ENCODE data around the gene WDR45B.

The WDR45B gene

DNA sequence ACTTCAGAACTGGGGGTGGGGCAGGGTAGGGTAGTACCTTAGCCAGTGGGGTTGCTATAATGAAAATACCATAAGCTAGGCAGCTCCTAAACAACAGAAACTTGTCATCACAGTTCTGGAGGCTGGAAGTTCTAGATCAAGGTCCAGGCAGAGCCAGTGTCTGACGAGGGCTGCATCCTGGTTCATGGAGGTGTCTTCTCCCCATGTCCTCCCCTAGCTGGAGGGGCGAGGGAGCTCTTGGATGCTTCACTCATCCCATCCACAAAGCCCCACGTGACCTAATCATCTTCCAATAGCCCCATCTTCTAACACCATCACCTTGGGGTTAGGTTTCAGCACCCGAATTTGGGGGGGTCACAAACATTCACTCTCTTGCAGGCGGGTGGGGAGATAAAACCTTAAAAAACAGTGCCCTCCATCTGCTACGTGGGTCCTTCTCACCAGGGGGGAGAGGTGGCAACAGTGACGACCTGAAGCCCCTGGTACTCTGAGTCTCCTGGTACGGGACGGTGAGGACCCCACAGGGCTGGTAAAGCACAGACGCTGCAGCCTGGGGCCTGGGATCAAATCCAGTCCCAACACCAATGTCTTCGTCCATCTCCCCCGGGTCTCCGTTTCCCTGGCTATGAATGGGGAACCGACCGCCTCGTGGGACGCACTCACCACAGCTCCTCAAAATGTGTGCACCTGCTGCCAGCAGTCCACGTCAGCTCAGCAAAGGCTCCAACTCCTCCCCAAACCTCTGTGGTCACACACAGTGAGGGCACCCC is 27.4 kb upstream of the WDR45B start:
- DNase-seq = no peak

DNA sequence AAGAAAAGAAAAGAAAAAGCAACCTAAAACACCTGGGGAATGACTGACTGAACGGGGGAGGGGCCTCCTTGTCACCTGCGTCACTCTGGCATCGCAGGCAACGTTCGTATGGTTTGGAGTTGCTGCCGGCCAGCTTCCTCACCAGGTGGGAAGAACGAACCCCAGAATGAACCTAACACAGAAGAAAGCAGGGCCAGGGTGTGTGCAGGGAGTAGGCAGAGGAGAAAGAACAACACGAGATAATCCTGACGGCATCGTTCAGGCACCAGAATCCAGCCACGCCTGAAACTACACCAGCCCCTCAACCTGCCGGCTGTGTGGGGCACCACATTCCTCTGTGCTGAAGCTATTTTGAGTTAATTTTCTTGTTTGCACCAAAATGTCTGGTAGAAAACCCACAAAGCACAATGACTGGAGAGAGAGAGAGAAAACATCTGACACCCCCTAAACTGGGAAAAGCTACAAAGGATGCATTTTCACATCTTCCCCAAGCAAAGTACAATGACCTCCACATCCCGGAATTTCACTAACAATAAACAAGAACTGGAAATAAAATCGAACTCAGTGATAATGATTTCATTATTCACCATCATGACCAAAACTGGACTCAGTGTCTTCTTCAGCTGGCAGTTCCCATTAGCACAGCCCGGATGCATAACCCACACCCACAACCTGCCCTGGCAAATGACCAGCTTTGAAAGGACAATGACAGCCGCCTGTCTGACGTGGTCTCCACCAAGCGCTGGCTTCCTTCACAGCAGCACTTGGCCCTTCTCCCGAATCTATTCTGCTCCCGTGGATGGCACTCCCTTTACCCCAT is 26.6 kb upstream of the WDR45B start:
- no peak for DNase-seq

DNA sequence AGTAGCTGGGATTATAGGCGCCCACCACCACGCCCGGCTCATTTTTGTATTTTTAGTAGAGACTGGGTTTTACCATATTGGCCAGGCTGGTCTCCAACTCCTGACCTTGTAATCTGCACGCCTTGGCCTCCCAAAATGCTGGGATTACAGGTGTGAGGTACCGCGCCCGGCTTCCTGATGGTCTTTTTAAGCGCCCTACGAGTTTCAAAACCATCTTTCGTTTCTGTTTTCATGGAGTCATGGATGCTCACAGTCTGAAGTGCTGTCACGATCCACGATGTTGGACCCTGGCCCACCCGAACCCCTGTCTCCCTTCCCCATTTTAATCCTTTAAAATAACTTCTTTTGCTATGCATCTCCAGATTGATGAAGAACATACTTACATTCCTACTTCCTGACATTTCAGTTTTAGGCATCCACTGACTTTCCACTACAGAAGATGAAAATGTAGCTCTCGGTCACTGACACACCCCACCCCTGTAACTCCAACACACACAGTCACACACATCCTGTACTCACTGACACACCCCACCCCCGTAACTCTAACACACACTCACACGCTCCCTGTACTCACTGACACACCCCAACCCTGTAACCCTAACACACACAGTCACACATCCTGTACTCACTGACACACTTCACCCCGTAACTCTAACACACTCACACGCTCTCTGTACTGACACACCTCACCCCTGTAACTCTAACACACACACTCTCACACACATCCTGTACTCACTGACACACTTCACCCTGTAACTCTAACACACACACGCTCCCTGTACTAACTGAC is 22.6 kb upstream of the WDR45B start:
- no peak for DNase-seq

DNA sequence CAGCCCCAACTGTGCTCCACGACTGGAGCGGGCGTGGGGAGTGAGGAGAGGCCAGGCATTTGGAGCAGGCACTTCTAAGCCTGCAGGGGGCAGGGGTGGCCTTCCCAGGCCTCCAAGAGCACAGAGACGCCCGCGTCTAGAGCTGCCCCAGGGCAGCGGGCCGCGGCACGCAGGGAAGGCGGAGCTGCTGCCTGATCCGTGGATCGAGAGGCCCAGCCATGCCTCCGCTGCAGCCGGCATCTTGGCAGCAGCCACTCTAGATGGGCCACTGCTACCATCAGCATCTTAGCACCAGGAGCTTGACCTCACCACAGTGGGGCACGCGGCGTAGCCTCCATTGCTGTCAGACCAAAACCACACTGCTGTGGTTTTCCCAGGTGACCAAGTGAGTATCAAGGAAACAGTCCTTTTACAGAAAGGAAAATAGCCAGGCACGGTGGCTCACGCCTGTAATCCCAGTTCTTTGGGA is 20.4 kb upstream of the WDR45B start:
- DNase-seq = peak; percentile 93

DNA sequence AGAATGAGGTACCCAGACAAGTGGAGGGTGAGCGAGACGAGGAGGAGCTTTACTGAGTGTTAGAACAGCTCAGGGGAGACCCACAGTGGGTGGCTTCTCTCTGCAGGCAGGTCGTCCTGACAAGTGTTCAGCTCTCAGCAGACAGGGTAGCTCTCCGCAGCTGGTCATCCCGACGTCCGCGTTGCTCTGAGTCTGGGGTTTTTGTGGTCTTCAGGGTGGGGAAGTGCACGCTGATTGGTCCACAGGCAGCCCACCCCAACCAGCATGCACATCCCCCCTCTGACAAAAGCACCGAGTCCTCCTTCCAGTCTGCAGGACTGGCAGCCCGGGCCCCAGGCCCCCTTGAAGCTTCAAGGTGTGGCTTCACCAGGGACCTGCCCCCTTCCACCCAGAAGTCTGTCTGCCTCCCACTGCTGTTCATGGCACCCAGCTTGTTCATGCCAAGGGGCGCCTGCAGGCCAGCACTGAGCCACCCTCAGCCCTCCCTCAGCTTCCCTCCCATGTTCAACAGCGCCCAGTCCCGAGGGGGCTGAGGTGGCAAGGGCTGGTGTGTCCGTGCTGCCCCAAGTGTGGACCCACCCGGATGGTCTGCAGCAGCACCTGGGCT is 19.9 kb upstream of the WDR45B start:
- DNase-seq = no peak

DNA sequence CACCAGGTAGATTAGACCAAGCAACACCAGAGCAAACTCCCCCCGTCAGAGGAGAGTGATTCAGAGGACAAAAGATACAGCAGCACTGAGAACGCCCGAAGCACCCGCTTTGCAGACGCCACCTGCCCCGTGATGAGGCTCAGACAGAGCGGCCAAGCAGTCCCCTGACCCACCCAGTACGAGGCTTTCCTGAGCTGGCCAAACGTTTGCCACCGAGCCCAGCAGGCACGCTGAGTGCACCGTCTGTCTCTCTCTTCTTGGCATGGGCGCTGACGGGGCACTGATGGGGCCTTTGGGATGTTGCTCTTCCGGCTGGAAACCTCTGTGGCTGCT is 19.4 kb upstream of the WDR45B start:
- no peak for DNase-seq

DNA sequence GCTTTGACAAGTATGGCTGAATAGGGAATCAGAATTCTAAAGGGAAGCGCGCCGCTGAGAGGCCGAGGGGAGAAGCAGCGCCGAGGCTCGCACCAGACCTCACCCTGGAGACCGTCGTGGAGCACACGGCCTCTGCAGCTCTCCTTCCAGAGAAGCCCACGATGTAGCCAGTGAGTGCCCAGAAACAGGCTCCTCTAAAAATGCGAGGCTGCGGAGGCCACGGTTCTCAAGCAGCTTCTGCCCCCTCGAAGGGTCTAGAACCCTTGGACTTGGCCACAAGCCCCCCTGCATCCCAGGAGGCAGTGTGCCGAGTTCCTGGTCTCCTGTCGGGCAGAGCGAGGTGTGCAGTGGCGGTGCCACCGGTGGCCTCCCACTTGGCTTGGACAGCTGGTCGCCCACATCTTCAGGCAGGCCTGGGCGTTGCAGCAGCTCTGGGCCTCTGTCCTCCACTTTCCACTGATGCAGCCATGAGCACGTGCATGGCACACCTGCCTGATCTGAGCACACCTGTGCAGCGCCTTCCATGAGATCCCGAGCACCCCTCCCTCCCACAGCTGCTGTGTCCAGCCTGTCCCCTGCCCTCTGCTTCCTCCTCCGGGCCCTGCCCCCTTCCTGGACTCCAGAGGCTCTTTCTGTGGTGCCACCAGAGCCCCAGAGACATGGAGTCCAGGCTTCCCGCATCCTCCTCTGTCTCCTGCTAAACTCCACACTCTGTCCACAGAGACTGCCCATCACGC is 18.9 kb upstream of the WDR45B start:
- DNase-seq = no peak

DNA sequence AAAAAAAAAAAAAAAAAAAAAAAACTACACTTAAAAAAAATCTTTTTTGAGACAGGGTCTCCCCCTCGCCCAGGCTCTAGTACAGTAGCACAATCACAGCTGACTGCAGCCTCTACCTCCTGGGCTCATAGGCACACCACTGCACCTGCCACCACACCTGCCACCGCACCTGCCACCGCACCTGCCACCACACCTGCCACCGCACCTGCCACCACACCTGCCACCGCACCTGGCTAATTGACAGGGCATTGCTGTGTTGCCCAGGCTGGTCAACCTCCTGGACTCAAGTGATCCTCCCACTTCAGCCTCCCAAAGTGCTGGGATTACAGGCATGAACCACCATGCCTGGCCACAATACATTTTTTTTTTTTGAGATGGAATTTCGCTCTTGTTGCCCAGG is 17.6 kb upstream of the WDR45B start:
- DNase-seq = no peak

DNA sequence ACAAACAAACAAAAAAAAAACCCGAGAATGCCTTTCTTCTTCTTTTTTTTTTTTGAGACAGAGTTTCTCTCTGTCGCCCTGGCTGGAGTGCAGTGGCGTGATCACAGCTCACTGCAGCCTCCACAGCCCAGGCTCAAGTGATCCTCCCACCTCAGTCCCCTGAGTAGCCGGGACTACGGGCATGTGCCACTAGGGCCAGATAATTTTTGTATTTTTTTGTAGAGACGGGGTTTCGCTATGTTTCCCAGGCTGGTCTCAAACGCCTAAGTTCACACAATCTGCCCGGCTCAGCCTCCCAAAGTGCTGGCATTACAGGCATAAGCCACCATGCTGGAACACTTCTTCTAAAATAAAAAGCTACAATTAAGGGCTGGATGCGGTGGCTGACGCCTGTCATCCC is 17.0 kb upstream of the WDR45B start:
- no peak for DNase-seq

DNA sequence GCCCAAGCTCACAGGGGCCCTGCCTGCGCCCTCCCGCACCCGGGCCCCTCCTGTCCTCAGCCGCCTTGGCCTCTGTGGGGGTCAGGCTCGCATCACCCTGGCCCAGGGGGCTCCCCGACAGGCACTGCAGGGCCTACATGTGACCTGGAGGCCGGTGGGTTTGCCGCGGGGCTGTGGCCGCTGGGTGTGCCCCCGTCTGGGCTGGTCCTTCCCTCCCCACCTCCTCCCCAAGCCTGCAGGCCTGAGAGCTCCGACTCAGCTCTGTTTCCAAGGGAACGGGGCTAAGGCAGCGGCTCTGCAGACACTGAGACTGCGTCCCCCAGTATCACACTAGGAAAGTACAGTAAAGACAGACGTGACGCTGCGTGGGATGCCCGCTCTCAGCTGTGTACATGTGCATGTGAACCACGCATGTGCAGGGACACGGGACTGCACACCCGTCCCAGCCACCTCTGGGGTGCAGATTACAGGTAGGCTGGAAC is 16.5 kb upstream of the WDR45B start:
- DNase-seq = no peak

DNA sequence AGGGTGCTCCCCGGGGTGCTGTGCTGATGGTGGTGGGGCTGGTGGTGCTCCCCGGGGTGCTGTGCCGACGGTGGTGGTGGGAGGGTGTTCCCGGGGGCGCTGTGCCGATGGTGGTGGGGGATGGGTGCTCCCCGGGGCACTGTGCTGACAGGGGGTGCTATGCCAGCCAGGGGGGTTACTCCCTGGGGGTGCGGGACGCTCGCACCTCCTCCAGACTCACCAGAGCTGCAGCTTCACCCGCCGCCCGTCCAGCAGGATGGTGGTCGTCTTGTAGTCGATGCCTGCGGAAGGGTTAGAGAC is 16.0 kb upstream of the WDR45B start:
- no peak for DNase-seq

DNA sequence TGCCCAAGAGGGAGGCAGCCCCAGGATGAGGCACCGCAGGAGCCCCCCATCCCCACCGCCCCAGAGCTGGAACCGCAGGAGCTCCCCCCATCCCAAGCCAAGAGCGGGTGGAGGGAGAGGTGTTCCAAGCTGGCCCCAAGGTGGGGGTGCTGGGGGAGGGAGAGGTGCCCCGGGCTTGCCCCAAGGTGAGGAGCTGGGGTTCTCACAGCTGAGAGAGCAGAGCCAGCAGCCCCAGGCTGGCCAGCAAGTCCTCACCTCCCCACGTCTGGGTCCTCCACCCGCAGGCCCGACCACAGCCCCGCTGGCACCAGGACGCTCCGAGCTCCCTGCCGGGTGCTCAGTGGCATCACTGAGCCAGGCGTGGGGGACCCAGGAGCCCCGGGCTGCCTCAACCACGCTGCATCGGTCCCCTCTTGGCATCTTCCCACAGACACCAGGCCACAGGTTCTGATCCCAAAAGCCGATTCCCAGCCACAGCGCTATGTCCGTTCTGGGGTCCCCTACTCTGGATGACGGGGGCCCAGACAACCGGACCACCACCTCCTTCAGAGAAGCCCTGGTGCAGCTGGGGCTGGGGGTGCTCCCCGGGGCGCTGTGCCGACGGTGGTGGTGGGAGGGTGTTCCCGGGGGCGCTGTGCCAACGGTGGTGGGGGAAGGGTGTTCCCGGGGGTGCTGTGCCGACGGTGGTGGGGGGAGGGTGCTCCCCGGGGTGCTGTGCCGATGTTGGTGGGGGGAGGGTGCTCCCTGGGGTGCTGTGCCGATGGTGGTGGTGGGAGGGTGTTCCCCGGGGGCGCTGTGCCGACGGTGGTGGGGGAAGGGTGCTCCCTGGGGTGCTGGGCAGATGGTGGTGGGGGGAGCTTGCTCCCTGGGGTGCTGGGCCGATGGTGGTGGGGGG is 15.4 kb upstream of the WDR45B start:
- DNase-seq = no peak

DNA sequence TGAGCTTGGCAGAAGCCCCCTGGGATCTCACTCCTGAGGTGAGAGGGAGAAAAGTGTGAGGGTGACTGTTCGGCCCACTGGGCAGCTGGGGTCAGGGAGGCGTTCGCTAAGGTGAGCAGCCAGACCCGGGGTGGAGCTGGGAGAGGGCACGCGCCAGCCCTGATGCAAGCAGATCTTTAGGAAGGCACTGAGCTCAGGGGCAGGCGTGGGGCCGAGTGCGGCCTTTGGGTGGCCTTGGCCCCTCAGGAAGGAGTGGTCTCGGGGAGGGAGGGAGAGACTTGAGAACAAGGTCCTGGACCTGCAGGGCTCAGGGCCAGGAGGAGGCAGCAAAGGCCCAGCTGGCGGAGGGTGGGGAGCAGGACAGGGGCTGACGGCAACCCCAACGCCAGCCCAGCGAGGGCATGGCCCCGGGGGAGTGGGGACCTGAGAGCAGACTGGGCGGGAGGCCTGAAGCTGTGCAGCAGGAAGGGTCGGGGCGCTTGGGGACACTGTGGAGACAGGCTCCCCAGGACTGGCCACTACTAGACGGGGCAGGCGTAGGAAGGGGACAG is 14.5 kb upstream of the WDR45B start:
- DNase-seq = no peak

DNA sequence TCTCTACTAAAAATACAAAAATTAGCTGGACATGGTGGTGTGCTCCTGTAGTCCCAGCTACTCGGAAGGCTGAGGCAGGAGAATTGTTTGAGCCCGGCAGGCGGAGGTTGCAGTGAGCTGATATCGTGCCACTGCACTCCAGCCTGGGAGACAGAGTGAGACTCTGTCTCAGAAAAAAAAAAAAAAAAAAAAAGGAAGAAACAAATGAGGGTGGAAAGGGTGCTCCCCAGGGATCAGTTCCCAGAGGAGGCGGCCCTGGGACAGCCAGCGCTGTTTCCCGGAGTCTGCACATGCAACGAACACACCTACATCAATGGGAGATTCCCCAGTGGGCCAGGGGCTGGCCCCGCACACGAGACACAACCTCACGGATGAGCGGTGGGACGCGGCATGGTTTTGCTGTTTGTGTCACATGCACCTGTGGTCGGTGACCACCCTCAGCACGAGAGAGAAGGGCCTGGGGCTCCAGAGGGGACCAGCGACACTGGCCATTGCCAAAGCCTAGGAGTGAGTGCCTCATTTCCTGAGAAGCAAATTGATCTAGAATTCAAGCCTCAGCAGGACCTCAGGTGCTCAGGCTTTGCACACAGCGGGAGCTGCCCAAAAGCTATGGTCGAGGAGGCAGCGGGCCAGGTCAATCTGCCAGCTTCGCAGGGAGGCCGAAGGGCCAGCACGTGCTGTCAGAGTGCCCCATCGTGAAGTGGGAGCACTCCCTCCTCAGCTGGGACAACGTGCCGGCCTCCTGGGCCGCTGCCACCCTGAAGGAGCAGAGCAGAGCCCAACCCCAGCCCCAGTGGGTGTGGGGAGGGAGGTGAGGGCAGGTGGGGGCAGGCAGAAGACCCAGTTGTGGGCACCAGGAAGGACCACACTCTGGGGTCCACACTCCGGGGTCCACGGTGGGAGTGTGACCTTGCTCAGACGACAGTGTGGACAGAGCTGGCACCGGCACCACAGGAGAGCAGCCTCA is 13.8 kb upstream of the WDR45B start:
- no peak for DNase-seq

DNA sequence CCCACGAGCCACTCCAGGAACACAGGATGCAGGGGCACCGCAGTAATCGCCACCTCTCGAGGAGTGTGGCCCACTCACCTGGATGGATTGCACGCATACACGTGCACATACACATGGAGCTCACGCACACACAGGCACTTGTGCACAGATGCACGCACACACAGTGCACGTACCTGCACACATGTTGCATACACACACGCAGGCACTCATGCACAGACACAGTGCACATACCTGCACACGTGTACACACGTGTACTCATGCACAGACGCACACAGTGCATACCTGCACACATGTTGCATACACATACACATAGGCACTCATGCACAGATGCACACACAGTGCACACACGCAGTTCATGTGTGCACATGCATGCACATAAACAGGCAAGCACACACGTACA is 11.6 kb upstream of the WDR45B start:
- no peak for DNase-seq

DNA sequence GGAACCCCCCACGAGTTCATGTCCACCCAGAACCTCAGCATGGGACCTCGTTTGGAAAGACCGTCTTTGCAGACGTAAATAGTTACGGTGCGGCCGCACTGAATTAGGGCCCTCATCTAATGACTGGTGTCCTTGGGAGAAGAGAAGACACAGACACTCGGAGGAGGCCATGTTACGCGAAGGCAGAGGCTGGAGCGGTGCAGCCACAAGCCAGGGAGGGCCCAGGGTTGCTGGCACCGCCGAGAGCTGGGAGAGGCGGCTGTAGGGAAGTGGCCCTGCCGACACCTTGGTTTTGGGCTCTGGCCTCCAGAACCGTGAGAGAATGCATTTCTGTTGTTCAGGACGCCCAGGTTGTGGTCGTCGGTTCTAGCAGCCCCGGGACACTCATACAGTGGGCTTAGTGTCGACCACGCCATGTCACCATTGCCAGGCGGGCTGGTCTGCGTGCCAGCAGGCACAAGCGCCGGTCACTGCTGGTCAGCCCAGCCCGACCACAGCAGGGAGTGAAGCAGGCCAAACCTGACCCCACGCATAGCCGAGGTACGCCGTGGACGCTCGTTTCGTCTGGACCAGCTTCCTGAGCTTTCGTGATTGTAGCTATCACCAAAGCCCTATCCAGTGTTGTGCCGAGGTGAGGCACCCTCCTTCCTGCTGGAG is 10.7 kb upstream of the WDR45B start:
- DNase-seq = no peak

DNA sequence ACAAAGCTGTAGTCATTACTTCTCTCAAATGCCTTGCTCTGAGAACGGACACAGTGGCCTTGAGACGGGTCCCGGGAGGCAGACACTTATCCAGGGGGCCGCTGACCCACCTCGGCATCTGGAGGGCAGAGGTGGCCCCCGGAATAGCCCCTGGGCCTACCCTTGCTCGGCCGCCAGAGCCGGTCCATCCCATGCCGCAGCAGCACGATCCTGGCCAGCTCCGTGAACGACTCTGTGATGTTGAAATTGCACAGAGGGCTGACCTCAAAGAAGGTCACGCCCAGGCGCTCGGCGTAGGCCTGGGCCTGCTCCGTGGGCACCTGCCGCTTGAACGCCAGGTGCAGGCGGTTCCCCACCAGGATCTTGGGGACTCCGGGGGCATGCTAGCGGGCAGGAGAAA is 10.1 kb upstream of the WDR45B start:
- no peak for DNase-seq

DNA sequence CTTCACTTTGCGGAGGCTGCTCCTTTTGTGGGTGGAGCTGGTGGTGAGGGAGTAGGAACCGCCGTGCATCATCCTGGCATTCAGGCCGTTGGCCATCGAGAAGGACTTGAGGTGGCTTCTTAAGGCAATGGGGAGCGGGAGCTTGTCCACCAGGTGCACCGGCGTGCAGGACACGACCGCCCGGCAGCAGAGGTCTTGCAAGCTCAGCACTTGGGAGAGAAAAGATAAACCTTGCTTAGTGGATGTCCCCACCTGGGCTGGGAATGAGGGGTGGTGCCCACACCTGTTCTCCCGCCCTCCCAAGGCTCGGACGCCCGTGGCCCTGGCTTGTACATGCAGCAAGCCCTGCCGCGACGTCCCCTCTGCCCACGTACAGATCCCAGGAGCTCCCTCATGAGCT is 9.7 kb upstream of the WDR45B start:
- DNase-seq = no peak

DNA sequence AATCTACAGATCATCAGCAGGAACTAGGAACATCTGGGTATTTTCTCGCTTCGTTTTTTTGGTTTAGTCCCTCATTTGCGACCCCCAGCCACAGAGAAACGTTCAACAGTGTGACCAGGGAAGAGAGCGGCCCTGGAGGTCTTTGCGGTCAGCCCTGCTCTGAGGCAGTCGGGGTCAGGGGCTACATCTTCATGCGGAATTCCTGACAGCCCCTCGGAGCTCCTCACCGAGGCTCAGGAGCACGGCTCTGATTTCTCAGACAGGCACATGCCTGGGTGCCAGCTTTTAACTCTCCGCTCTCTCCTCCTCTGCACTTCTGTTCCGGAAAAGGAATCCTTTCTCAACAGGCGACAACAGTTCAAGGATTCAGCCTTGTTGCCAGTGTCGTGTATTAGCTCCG is 8.0 kb upstream of the WDR45B start:
- no peak for DNase-seq

All from islet precursor cell (in vitro differentiated cells).